Bronchial epithelial cell (primary cell): Measurements from ENCODE around the gene RAI14. TPM values are rescaled to one million over a fixed set of nuclear protein-coding genes. Genes with fewer than 3 reads are reported as not detected.

Experiments used
- DNase-seq: peaks from one replicate; pipeline ENCODE4 v3.0.0-alpha.2; 2010; ENCODE audit warnings: low read depth
- FAIRE-seq: peaks from 2 replicates; lab custom pipeline; 2011; peaks lifted over from hg19 to GRCh38; lab: Jason Lieb, UNC
- H3K27me3 ChIP-seq: 2 replicates; pipeline ENCODE4 v1.5.1; 2011; ENCODE audit warnings: low read length; ENCODE audit not compliant: control insufficient read depth, insufficient read depth
- H3K36me3 ChIP-seq: 2 replicates; pipeline ENCODE4 v1.5.1; 2011; ENCODE audit warnings: low read length; ENCODE audit not compliant: control insufficient read depth, insufficient read depth
- H3K4me3 ChIP-seq: 2 replicates; pipeline ENCODE4 v1.5.1; 2011; ENCODE audit warnings: mild to moderate bottlenecking, low read depth, low read length, control low read depth
- CTCF ChIP-seq: IDR thresholded peaks from 2 replicates; pipeline ENCODE4 v1.5.1; 2011; ENCODE audit warnings: mild to moderate bottlenecking, moderate library complexity, low read length, control low read depth, inconsistent platforms; ENCODE audit not compliant: insufficient read depth, severe bottlenecking
- total RNA-seq: library from RNA; depleted of rRNA; stranded (reverse); fragments of >200 nt; gene quantifications from 2 replicates; pipeline ENCODE4 v1.2.1, GENCODE V29; 2014

RAI14 gene
- total RNA-seq, 1 donor from 2014 or later = 60.0 TPM

DNA sequence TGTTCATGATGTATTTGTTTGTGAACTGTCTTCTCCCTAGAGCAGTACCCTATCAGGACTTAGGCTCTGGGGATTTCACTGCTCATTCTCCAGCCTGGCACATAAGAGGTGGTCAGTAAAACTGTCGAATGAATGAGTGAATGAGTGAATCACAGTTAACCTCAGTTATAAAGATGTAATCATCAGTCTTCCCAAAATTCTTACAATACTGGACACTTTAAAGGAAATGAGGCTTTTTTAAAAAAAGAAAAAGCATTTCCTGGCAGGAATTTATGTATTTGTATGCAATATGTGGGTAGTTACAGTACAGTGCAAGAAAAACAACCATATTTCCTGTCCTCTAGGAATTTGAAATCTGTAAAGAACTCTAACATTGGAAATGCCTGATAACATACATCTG, 59.6 kb downstream of the RAI14 start:
- TF ChIP-seq CTCF = no peak
- Histone ChIP-seq H3K36me3 (peaks cover 6% of the 10 kb centered on the region), H3K27me3 (no peaks in the 10 kb centered on the region), H3K4me3 (no peak overlapping the region)
- DNase-seq (no peak), FAIRE-seq (no peak)

DNA sequence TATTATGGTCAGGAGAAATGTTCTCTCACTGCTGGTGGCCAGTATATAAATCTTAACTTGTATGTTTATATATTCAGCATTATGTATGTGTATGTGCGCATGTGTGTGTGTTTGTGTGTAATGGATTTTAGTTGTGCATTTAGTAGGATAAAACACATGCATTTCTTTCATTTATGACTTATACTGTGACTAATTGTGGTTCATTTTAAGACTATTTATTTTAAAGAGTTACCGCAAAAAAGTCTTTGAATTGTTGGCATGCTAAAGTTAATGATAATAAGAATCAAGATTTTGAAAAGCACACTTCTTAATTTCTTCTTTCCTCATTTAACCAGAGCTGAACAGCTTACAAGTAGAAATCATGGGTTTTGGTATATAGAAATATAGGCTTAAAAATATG, 60.9 kb downstream of the RAI14 start:
- DNase-seq (peak; percentile 18), FAIRE-seq (no peak)
- Histone ChIP-seq H3K4me3 (no peak overlapping the region), H3K27me3 (no peaks in the 10 kb centered on the region), H3K36me3 (peaks cover 4% of the 10 kb centered on the region)
- no peak for TF ChIP-seq CTCF

GRCh38 chr5:34717426-34718327, 61.5 kb downstream of the RAI14 start:
- Histone ChIP-seq H3K36me3 (peaks cover 4% of the 10 kb centered on the region), H3K27me3 (no peaks in the 10 kb centered on the region), H3K4me3 (no peak overlapping the region)
- FAIRE-seq = no peak
- DNase-seq = peak; percentile 58
- TF ChIP-seq CTCF = no peak

- DNase-seq = no peak
- peaks cover 2% of the 10 kb centered on the region for H3K36me3 ChIP-seq
- H3K27me3 ChIP-seq = no peaks in the 10 kb centered on the region
- TF ChIP-seq CTCF = no peak
- FAIRE-seq = no peak
- H3K4me3 ChIP-seq = no peak overlapping the region
These were observed 62.4 kb downstream of the RAI14 start for GRCh38 chr5:34718516-34718915.

DNA sequence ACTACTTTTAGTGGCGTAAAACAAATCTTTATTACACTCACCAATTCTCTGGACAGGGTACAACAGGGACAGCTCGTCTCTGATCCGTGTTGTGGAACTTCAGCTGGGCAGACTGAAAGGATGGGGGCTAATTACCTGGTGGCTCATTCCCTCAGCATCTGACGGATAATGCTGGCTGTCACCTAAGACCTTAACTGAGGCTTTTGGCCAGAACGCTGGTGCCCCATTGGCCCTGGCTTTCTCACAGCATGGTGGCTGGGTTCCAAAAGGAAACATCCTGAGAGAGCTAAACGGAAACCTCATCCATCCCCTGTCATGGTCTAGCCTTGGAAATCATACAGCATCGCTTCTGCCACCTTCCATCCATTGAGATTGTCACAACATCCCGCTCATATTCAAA, 62.9 kb downstream of the RAI14 start:
- FAIRE-seq (no peak), DNase-seq (no peak)
- Histone ChIP-seq H3K27me3 (no peaks in the 10 kb centered on the region), H3K36me3 (peaks cover 2% of the 10 kb centered on the region), H3K4me3 (no peak overlapping the region)
- TF ChIP-seq CTCF = no peak
